ENCODE measurements around the gene COL18A1.

Gene COL18A1

DNA sequence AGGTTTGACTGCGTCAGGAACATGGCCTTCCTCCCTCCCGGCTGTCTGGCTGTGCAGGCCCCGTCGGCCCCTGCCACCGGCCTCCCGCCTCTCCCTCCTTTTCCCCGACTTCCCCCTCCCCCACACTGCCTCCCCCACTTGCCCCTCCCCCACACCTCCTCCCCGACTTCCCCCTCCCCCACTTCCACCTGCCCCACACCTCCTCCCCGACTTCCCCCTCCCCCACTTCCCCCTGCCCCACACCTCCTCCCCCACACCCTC is 84.7 kb downstream of the COL18A1 start:
- no peak for DNase-seq (ENCODE audit: low read depth)
- no peak overlapping the region for H3K4me3 ChIP-seq (ENCODE audit: control insufficient read depth, low read depth, low read length)
- TF ChIP-seq, protein P1, sequence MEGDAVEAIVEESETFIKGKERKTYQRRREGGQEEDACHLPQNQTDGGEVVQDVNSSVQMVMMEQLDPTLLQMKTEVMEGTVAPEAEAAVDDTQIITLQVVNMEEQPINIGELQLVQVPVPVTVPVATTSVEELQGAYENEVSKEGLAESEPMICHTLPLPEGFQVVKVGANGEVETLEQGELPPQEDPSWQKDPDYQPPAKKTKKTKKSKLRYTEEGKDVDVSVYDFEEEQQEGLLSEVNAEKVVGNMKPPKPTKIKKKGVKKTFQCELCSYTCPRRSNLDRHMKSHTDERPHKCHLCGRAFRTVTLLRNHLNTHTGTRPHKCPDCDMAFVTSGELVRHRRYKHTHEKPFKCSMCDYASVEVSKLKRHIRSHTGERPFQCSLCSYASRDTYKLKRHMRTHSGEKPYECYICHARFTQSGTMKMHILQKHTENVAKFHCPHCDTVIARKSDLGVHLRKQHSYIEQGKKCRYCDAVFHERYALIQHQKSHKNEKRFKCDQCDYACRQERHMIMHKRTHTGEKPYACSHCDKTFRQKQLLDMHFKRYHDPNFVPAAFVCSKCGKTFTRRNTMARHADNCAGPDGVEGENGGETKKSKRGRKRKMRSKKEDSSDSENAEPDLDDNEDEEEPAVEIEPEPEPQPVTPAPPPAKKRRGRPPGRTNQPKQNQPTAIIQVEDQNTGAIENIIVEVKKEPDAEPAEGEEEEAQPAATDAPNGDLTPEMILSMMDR (conservative IDR thresholded peaks at IDR 0.05; ENCODE audit: control insufficient read depth, insufficient read depth, low read depth, low read length): no peak

DNA sequence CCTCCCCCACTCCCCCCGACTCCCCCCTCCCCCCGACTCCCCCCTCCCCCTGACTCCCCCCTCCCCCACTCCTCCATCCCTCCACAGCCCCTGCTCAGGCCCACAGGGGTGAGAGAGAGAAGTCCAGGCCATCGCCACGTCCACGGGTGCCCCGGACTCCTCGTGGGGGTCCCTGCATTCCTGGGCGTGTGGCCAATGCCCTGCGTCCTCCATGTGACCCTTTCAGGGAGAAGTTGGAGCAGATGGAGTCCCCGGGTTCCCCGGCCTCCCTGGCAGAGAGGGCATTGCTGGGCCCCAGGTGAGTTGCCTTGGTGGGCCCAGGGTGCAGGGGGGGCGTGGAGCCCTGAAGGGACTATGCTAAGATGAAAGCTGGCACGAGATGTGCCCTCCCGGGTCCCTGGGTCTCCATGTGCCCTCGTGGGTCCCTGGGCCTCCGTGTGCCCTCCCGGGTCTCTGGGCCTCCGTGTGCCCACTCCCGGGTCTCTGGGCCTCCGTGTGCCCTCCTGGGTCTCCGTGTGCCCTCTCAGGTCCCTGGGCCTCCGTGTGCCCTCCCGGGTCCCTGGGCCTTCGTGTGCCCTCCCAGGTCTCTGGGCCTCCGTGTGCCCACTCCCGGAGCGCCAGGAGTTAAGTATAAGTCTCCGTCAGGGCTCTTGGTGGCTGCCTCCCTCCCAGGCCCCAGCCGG is 85.2 kb downstream of the COL18A1 start:
- TF ChIP-seq, protein P1 (conservative IDR thresholded peaks at IDR 0.05; ENCODE audit: control insufficient read depth, insufficient read depth, low read depth, low read length): no peak

DNA sequence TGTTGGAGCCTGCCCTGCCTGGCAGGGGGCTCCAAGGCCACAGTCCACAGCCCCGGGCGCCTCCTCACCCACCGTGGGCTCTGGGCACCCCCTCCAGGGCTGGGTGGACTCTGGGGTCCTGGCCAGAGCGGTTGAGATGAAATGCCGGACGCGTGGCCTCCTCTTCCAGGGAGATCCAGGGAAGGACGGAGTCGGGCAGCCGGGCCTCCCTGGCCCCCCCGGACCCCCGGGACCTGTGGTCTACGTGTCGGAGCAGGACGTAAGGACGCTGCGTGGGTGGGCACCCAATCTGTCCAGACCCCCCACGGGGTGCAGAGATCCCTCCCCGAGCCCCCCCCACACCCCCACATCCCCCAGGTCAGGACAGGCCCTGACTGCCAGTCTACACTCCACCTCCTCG is 86.1 kb downstream of the COL18A1 start:
- DNase-seq (ENCODE audit: low read depth): no peak
- TF ChIP-seq, protein P1 (conservative IDR thresholded peaks at IDR 0.05; ENCODE audit: control insufficient read depth, insufficient read depth, low read depth, low read length): no peak
- no peak overlapping the region for H3K4me3 ChIP-seq (ENCODE audit: control insufficient read depth, low read depth, low read length)

More for the DNA sequence above, 85.2 kb downstream of the COL18A1 start:
- DNase-seq (ENCODE audit: low read depth): no peak
- H3K4me3 ChIP-seq (ENCODE audit: control insufficient read depth, low read depth, low read length): no peak overlapping the region

DNA sequence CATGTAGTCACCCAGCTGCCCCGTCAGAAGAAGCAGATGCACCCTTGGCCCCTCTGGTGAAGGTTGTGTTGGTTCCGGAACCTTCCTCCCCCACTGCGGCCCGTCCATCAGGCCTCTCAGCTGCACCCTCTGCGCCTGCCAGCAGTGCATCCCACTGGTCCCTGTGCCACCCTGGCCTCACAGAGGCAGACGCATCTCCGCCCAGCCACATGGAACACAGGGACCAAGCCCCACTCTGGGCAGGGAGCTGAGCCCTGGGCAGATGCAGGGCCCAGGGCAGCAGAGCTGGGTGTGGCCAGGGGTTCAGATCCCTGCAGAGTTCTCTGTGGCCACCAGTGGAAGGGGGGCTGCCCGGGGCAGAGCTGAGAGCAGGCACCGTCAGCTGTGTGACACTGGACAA is 86.7 kb downstream of the COL18A1 start:
- no peak for DNase-seq (ENCODE audit: low read depth)
- no peak overlapping the region for H3K4me3 ChIP-seq (ENCODE audit: control insufficient read depth, low read depth, low read length)
- TF ChIP-seq, protein P1 (conservative IDR thresholded peaks at IDR 0.05; ENCODE audit: control insufficient read depth, insufficient read depth, low read depth, low read length): no peak

DNA sequence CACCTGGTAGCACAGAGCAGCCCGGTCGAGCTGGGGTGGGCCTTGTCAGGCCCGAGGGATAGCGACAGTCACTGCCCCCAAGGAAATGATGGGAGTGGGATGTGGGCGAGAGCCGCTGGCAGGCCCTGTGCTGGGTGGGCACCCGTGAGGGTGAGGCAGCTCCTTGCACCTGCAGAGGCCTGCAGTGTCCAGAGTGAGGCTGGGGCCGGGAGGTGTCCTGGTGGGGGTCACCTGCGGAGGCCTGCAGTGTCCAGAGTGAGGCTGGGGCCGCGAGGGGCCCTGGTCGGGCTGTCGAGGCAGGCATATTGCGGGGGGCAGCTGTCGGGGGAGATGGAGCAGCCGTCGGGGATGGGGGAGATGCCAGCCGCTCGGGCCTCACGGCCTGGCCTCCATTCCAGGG is 87.8 kb downstream of the COL18A1 start:
- no peak overlapping the region for H3K4me3 ChIP-seq (ENCODE audit: control insufficient read depth, low read depth, low read length)
- DNase-seq (ENCODE audit: low read depth): no peak
- TF ChIP-seq, protein P1 (conservative IDR thresholded peaks at IDR 0.05; ENCODE audit: control insufficient read depth, insufficient read depth, low read depth, low read length): no peak

DNA sequence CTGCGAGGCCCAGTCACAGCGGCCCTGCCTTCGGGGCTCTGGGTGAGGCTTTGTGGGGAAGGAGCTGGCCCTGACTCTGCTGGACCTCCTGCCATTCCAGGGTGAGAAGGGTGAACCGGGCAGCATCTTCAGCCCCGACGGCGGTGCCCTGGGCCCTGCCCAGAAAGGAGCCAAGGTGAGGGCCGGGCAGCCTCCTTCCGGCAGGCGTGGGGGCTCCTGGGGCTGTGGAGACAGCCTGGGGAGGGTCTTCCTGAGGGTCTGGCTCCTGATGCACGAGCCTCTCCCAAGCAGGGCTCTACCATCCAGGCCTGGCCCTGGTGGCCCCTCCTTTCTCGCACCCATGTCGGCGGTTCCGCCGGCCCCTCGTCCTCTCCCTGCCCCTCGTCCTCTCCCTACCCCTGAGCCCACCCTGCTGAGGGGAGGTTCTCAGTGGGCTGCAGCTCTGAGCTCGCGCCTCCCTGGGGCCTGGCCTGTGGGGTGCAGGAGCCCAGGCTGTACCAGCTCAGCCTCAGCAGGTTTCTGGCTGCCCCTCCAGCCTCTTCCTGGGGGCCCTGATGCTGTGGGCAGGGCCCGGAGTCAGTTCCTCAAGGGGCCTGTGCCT is 88.5 kb downstream of the COL18A1 start:
- TF ChIP-seq, protein P1 (conservative IDR thresholded peaks at IDR 0.05; ENCODE audit: control insufficient read depth, insufficient read depth, low read depth, low read length): no peak

More for the DNA sequence above, 88.5 kb downstream of the COL18A1 start:
- no peak for DNase-seq (ENCODE audit: low read depth)
- H3K4me3 ChIP-seq (ENCODE audit: control insufficient read depth, low read depth, low read length): no peak overlapping the region

All from fibroblast of mammary gland (primary cell).